Adrenal gland (tissue), 5 donors: ENCODE data around the gene GALNT9.

Experiments used
- POLR2A ChIP-seq, 2 donors: fragments of 450-650 bp; IDR thresholded peaks; one replicate each; pipeline ENCODE4 v1.6.1; 2017; ENCODE audit warnings: antibody characterized with exemption in 2 of 2, mild to moderate bottlenecking in 2 of 2, moderate library complexity in 1 of 2
- TF ChIP-seq, protein P1 (sequence below), 6 experiments: fragments of 450-650 bp in 4 of 6; fragments of 200-600 bp in 2 of 6; sonication (generic) in 1 of 6; IDR thresholded peaks; 1 replicate in 5 of 6; 2 replicates in 1 of 6; pipeline versions ENCODE4 v1.5.1 to v1.8.0; 2016 to 2021; ENCODE audit warnings: antibody characterized with exemption in 6 of 6, mild to moderate bottlenecking in 2 of 6, moderate library complexity in 1 of 6
- donor health status: DM: no; HTN: no; CAD: no.

- TF ChIP-seq, protein P1, sequence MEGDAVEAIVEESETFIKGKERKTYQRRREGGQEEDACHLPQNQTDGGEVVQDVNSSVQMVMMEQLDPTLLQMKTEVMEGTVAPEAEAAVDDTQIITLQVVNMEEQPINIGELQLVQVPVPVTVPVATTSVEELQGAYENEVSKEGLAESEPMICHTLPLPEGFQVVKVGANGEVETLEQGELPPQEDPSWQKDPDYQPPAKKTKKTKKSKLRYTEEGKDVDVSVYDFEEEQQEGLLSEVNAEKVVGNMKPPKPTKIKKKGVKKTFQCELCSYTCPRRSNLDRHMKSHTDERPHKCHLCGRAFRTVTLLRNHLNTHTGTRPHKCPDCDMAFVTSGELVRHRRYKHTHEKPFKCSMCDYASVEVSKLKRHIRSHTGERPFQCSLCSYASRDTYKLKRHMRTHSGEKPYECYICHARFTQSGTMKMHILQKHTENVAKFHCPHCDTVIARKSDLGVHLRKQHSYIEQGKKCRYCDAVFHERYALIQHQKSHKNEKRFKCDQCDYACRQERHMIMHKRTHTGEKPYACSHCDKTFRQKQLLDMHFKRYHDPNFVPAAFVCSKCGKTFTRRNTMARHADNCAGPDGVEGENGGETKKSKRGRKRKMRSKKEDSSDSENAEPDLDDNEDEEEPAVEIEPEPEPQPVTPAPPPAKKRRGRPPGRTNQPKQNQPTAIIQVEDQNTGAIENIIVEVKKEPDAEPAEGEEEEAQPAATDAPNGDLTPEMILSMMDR (IDR thresholded peaks at IDR 0.05), result no peak
- TF ChIP-seq POLR2A (IDR thresholded peaks at IDR 0.05), result no peak
Observed at GRCh38 chr12:132167611-132168310, 161.6 kb downstream of the GALNT9 start.
